Right lobe of liver (tissue), 6 donors: Measurements from ENCODE around the gene DIABLO. TPM values are rescaled to one million over a fixed set of nuclear protein-coding genes. Genes with fewer than 3 reads are reported as not detected.
A peak's percentile ranks its signal among the peaks of the same experiment; 100 is the strongest.

Experiments used
- ATAC-seq, 4 donors: fragments of 200-7000 bp; cut with Tn5 transposase; one replicate each; pipeline ENCODE4 v1.9.1; 2020; ENCODE audit warnings: mild to moderate bottlenecking in 4 of 4, moderate library complexity in 4 of 4
- DNase-seq, 3 donors: peaks; one replicate each; pipeline ENCODE4 v3.0.0-alpha.2; 2020
- H3K27ac ChIP-seq, 3 donors: fragments of 200-600 bp; one replicate each; pipeline ENCODE4 v1.8.0; 2022
- H3K27me3 ChIP-seq, 2 donors: fragments of 200-600 bp; one replicate each; pipeline ENCODE4 v1.8.0; 2022
- H3K36me3 ChIP-seq, 4 donors: fragments of 200-600 bp; sonication (generic) in 1 of 4; one replicate each; pipeline versions ENCODE4 v1.5.1 to v1.8.0; 2017 to 2022; ENCODE audit warnings: control low read depth in 1 of 4
- H3K4me1 ChIP-seq, 4 donors: fragments of 200-600 bp; sonication (generic) in 1 of 4; one replicate each; pipeline versions ENCODE4 v1.5.1 to v1.8.0; 2017 to 2022; ENCODE audit warnings: control low read depth in 1 of 4
- H3K4me3 ChIP-seq, 3 donors: fragments of 200-600 bp; one replicate each; pipeline ENCODE4 v1.8.0; 2022
- H3K9me3 ChIP-seq, 4 donors: fragments of 200-600 bp; sonication (generic) in 1 of 4; one replicate each; pipeline versions ENCODE4 v1.5.1 to v1.8.0; 2017 to 2022; ENCODE audit warnings: control low read depth in 1 of 4
- POLR2A ChIP-seq: fragments of 450-650 bp; IDR thresholded peaks from one replicate; pipeline ENCODE4 v1.6.1; 2017; ENCODE audit warnings: antibody characterized with exemption, mild to moderate bottlenecking
- WGBS: methylation state at CpG from one replicate; pipeline ENCODE4 v1.1.6; 2018; ENCODE audit warnings: low coverage, low lambda C conversion rate; ENCODE audit not compliant: insufficient coverage; ENCODE audit errors: missing lambda C conversion rate; 5-methylcytosine and 5-hydroxymethylcytosine counted together
- intact Hi-C, 2 donors: fragments of 100-400 bp; cut with DNase I; formaldehyde crosslinking; loops; one replicate each; pipeline versions ENCODE4 v1.11.2 to v1.14.1; 2022
- long read RNA-seq: library from polyadenylated mRNA; unstranded; transcript quantifications from one replicate; pipeline ENCODE4 v2.0.0, GENCODE V29; 2019
- total RNA-seq, 6 experiments: library from RNA; depleted of rRNA in 2 of 6; stranded (reverse); fragments of >200 nt in 2 of 6; fragmentation: NEBNext Ultra II Directional in 3 of 6; extraction: Animal tissue kit (Norgen Biotek cat#: 25700) in 3 of 6; gene quantifications; one replicate each; pipeline versions ENCODE4 v1.1.0 to v1.2.4, GENCODE V29; 2016 to 2023
- TF ChIP-seq, protein P1 (sequence below), 4 donors: fragments of 200-600 bp in 3 of 4; fragments of 450-650 bp in 1 of 4; IDR thresholded peaks; one replicate each; pipeline versions ENCODE4 v1.5.1 to v1.8.0; 2016 to 2022; ENCODE audit warnings: antibody characterized with exemption in 4 of 4, mild to moderate bottlenecking in 2 of 4
- donor health status: DM: no; HTN: yes; CAD: no.
- donor health status: DM: no; HTN: no; CAD: no.
- donor health status: DM: no; HTN: no; CAD: no.
- donor health status: DM: no; HTN: yes; CAD: no.
- donor health status: DM: no; HTN: yes; CAD: no.

Gene DIABLO
- 10 to 100 TPM; 21.0 to 41.0 (median 24.1) TPM for total RNA-seq
- long read RNA-seq, transcript DIABLO-207 (6 exons, 1,471 nt), result major isoform, 11 of 13 reads
- long read RNA-seq, partial matches to known transcripts, result 0 of 13 reads
- long read RNA-seq, other reads (novel, unspliced or antisense), result 0 of 13 reads

GRCh38 chr12:122225683-122226365 is at the start of gene DIABLO:
TSS of gene DIABLO (minus strand) at chr12:122226052. CDS start at chr12:122226014, 38 bp downstream.
- ATAC-seq (peak; percentile 95 to 98 (median 97)), DNase-seq (peak; percentile 100)
- Histone ChIP-seq H3K36me3 (peaks cover 0 to 33% (median 4%) of the 10 kb centered on the region in 4 donors), H3K27ac (peak within 1 kb of the TSS; percentile 67 to 90 (median 86)), H3K27me3 (no peaks in the 10 kb centered on the region), H3K4me1 (peaks cover 0 to 24% (median 9%) of the 10 kb centered on the region in 4 donors), H3K9me3 (no peaks in the 10 kb centered on the region), H3K4me3 (peak within 1 kb of the TSS; percentile 76 to 100 (median 96))
- TF ChIP-seq POLR2A, result peak; percentile 94
- TF ChIP-seq, protein P1, sequence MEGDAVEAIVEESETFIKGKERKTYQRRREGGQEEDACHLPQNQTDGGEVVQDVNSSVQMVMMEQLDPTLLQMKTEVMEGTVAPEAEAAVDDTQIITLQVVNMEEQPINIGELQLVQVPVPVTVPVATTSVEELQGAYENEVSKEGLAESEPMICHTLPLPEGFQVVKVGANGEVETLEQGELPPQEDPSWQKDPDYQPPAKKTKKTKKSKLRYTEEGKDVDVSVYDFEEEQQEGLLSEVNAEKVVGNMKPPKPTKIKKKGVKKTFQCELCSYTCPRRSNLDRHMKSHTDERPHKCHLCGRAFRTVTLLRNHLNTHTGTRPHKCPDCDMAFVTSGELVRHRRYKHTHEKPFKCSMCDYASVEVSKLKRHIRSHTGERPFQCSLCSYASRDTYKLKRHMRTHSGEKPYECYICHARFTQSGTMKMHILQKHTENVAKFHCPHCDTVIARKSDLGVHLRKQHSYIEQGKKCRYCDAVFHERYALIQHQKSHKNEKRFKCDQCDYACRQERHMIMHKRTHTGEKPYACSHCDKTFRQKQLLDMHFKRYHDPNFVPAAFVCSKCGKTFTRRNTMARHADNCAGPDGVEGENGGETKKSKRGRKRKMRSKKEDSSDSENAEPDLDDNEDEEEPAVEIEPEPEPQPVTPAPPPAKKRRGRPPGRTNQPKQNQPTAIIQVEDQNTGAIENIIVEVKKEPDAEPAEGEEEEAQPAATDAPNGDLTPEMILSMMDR (IDR thresholded peaks at IDR 0.05), result no peak
- intact Hi-C loops, result no loop called here
- WGBS, result 0% methylated on average over 12 of the region's 74 CpGs

GRCh38 chr12:122275459-122275858 is 49.6 kb upstream of the DIABLO start:
- intact Hi-C loops, result no loop called here
- ATAC-seq (no peak), DNase-seq (no peak)
- Histone ChIP-seq H3K4me1 (no peaks in the 10 kb centered on the region), H3K4me3 (no peak overlapping the region), H3K27ac (no peak overlapping the region), H3K36me3 (peaks cover 0 to 83% (median 16%) of the 10 kb centered on the region in 4 donors), H3K27me3 (no peaks in the 10 kb centered on the region), H3K9me3 (no peaks in the 10 kb centered on the region)
- WGBS, result 73% methylated on average over 4 of the region's 8 CpGs
- TF ChIP-seq, protein P1 (IDR thresholded peaks at IDR 0.05), result no peak
- no peak for TF ChIP-seq POLR2A

DNA sequence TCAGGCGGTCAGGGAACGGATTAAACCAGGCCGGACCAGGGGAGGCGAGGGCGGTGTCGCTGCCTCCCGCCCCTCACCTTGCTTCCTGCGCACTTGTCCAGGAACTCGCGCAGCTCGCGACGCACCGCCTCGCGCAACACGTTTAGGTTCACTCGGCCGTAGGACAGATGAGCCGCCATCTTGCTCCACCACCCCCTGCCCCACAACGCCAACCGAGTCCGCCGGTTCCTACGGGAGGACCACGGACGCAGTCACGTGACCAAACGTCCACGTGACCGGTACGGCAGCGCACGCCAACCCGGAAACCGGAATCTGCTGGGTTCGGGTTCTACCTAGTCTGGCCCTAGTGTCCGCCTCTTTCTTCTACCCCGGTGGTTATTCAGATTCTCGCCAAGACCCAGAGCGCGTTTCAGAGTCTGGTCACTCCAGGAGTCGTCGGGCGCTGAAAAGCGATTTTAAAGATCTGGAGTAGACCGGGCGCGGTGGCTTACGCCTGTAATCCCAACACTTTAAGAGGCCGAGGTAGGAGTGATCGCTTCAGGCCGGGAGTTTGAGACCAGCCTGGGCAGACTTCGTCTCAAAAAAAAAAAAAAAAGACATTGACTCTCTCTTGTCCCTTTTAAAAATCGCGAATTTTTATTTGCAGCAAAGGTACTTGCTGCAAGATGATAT is 40.5 kb upstream of the DIABLO start, which contains the start of gene VPS33A:
TSS of gene VPS33A (minus strand) at position 265 of the 672 bp plus-strand sequence. CDS start at position 179, 86 bp downstream.
- H3K4me1 ChIP-seq, result peaks cover 0 to 11% (median 5%) of the 10 kb centered on the region in 4 donors
- H3K27me3 ChIP-seq, result no peaks in the 10 kb centered on the region
- peak within 1 kb of the TSS; percentile 61 to 87 (median 84) for H3K27ac ChIP-seq
- H3K36me3 ChIP-seq, result peaks cover 0 to 17% (median 9%) of the 10 kb centered on the region in 4 donors
- peak; percentile 96 to 97 (median 96) for DNase-seq
- ATAC-seq, result peak; percentile 95
- peak; percentile 51 for TF ChIP-seq POLR2A
- TF ChIP-seq, protein P1 (IDR thresholded peaks at IDR 0.05), result no peak
- H3K4me3 ChIP-seq, result peak within 1 kb of the TSS; percentile 87 to 98 (median 97)
- H3K9me3 ChIP-seq, result no peaks in the 10 kb centered on the region
- intact Hi-C loops, result no loop called here
- under 1% methylated on average over 33 of the region's 56 CpGs for WGBS

GRCh38 chr12:122265886-122266229 is 40.0 kb upstream of the DIABLO start:
- peak overlapping the region; percentile 61 to 87 (median 84) for H3K27ac ChIP-seq
- intact Hi-C loops, result no loop called here
- WGBS, result 4% methylated on average over 3 of the region's 17 CpGs
- ATAC-seq (peak; percentile 59 to 69 (median 62)), DNase-seq (peak in 1 of 3 donors; percentile 63)
- TF ChIP-seq, protein P1 (IDR thresholded peaks at IDR 0.05), result no peak
- TF ChIP-seq POLR2A, result no peak
- H3K4me1 ChIP-seq, result peaks cover 0 to 11% (median 5%) of the 10 kb centered on the region in 4 donors
- no peaks in the 10 kb centered on the region for H3K27me3 ChIP-seq
- H3K4me3 ChIP-seq, result peak overlapping the region; percentile 87 to 98 (median 97)
- no peaks in the 10 kb centered on the region for H3K9me3 ChIP-seq
- peaks cover 0 to 21% (median 10%) of the 10 kb centered on the region in 4 donors for H3K36me3 ChIP-seq
